Panc1 (cell line): ENCODE data around the gene SDK1. TPM values are rescaled to one million over a fixed set of nuclear protein-coding genes. Genes with fewer than 3 reads are reported as not detected.

Experiments used
- ATAC-seq: fragments of 200-7000 bp; cut with Tn5 transposase; 2 replicates; pipeline ENCODE4 v1.9.1; 2020; ENCODE audit warnings: mild to moderate bottlenecking, moderate library complexity
- BruUV-seq: library from RNA; stranded (reverse); fragments of 400-500 nt; replicated peaks from 2 replicates; lab custom pipeline; 2021; lab: Mats Ljungman, UMichigan
- CTCF ChIA-PET: fragments of 300-600 bp; sonication (Branson Sonifier 250); formaldehyde crosslinking; loops from one replicate; lab custom pipeline; 2022; ENCODE audit warnings: antibody characterized with exemption; lab: Charles Lee
- POLR2A ChIA-PET: fragments of 300-600 bp; sonication (Branson Sonifier 250); formaldehyde crosslinking; loops from one replicate; lab custom pipeline; 2022; ENCODE audit warnings: antibody characterized with exemption; lab: Charles Lee
- DNase-seq: peaks from one replicate; pipeline ENCODE4 v3.0.0-alpha.2; 2010; ENCODE audit warnings: low read depth, low spot score
- H3K27ac ChIP-seq: 2 replicates; pipeline ENCODE4 v1.5.1; 2011; ENCODE audit warnings: mild to moderate bottlenecking, low read length, inconsistent platforms
- H3K27me3 ChIP-seq: fragments of 200-500 bp; sonication (Bioruptor generic); 2 replicates; pipeline ENCODE4 v1.6.0; 2014; ENCODE audit warnings: low read length, inconsistent platforms; ENCODE audit not compliant: control insufficient read depth, insufficient read depth
- H3K36me3 ChIP-seq: fragments of 200-500 bp; sonication (Bioruptor generic); 2 replicates; pipeline ENCODE4 v1.5.1; 2014; ENCODE audit warnings: inconsistent platforms, mild to moderate bottlenecking, low read length, moderate library complexity; ENCODE audit not compliant: control insufficient read depth, insufficient read depth
- H3K4me1 ChIP-seq: 2 replicates; pipeline ENCODE4 v1.5.1; 2011; ENCODE audit warnings: inconsistent platforms, mild to moderate bottlenecking, low read length, moderate library complexity; ENCODE audit not compliant: control insufficient read depth, insufficient read depth
- H3K4me3 ChIP-seq, 2 experiments: 2 replicates each; pipeline ENCODE4 v1.5.1; 2011 to 2012; ENCODE audit warnings: low read depth in 2 of 2, low read length in 2 of 2, mild to moderate bottlenecking in 2 of 2, inconsistent platforms in 1 of 2, moderate library complexity in 1 of 2
- H3K9me3 ChIP-seq: fragments of 200-500 bp; sonication (Bioruptor generic); 2 replicates; pipeline ENCODE4 v1.5.1; 2014; ENCODE audit warnings: low read depth, mild to moderate bottlenecking, inconsistent platforms, low read length, moderate library complexity; ENCODE audit not compliant: control insufficient read depth, insufficient read depth
- CTCF ChIP-seq: fragments of 450-650 bp; IDR thresholded peaks from 2 replicates; pipeline ENCODE4 v1.5.1; 2017; ENCODE audit warnings: mild to moderate bottlenecking
- POLR2AphosphoS5 ChIP-seq: IDR thresholded peaks from 2 replicates; pipeline ENCODE4 v1.6.1; 2012; ENCODE audit warnings: mild to moderate bottlenecking, low read depth, low read length, moderate library complexity
- REST ChIP-seq, 2 experiments: IDR thresholded peaks; 2 replicates each; pipeline ENCODE4 v1.6.1; 2011 to 2012; ENCODE audit warnings: low read depth in 2 of 2, control low read depth in 1 of 2, low read length in 1 of 2, mild to moderate bottlenecking in 1 of 2, moderate library complexity in 1 of 2; ENCODE audit not compliant: insufficient read depth in 1 of 2
- SIN3A ChIP-seq: IDR thresholded peaks from 2 replicates; pipeline ENCODE4 v1.6.1; 2012; ENCODE audit warnings: low read depth, mild to moderate bottlenecking, low read length, moderate library complexity, borderline replicate concordance; ENCODE audit not compliant: insufficient read depth
- TCF7L2 ChIP-seq: IDR thresholded peaks from 2 replicates; pipeline ENCODE4 v1.6.1; 2011; ENCODE audit warnings: mild to moderate bottlenecking, low read depth, low read length, inconsistent platforms
- in situ Hi-C: cut with HindIII; loops from 2 replicates; pipeline ENCODE4 v1.10.0; 2016; ENCODE audit warnings: low sequenced_read_pairs, low pct_unique_long_range_greater_than_20kb
- intact Hi-C: fragments of 100-400 bp; cut with micrococcal nuclease; formaldehyde crosslinking; loops from one replicate; pipeline ENCODE4 v1.10.0; 2022; ENCODE audit not compliant: unreplicated experiment
- total RNA-seq: library from RNA; stranded (reverse); gene quantifications from one replicate; pipeline ENCODE4 v1.2.1, GENCODE V29; 2021; ENCODE audit not compliant: unreplicated experiment

Gene SDK1
- total RNA-seq, 1 experiment from 2014 or later, result 47.4 TPM

GRCh38 chr7:4163565-4164203, 862.6 kb downstream of the SDK1 start:
- intact Hi-C loops, result no loop called here

GRCh38 chr7:4164556-4164955, 863.5 kb downstream of the SDK1 start:
- CTCF ChIA-PET, result no interaction called here
- Histone ChIP-seq H3K9me3 (no peaks in the 10 kb centered on the region), H3K27ac (no peak overlapping the region), H3K4me3 (no peak overlapping the region), H3K27me3 (no peaks in the 10 kb centered on the region), H3K36me3 (no peaks in the 10 kb centered on the region), H3K4me1 (no peaks in the 10 kb centered on the region)
- peak in 1 of 2 experiments; percentile 61; a peak in 1 of 4 replicates for TF ChIP-seq REST (IDR thresholded peaks at IDR 0.05; ENCODE audit: insufficient read depth in 1 of 2, low read depth in 2 of 2, low read length in 1 of 2)
- no peak for TF ChIP-seq SIN3A
- POLR2A ChIA-PET, result no interaction called here
- no peak for ATAC-seq
- DNase-seq, result no peak
- in situ Hi-C loops (no loop called here), intact Hi-C loops (no loop called here)
- no TSS peak for BruUV-seq

More at GRCh38 chr7:4163565-4164203, 862.6 kb downstream of the SDK1 start:
- in situ Hi-C loops, result no loop called here
- TF ChIP-seq SIN3A (no peak), CTCF (no peak), POLR2AphosphoS5 (no peak), TCF7L2 (no peak), REST (IDR thresholded peaks at IDR 0.05; ENCODE audit: insufficient read depth in 1 of 2, low read depth in 2 of 2, low read length in 1 of 2) (no peak)
- no TSS peak for BruUV-seq
- ChIA-PET POLR2A (no interaction called here), CTCF (no interaction called here)
- no peaks in the 10 kb centered on the region for H3K36me3 ChIP-seq
- ATAC-seq, result no peak
- H3K4me1 ChIP-seq, result no peaks in the 10 kb centered on the region
- H3K27ac ChIP-seq, result no peak overlapping the region
- H3K4me3 ChIP-seq, result no peak overlapping the region
- DNase-seq, result no peak
- no peaks in the 10 kb centered on the region for H3K9me3 ChIP-seq
- no peaks in the 10 kb centered on the region for H3K27me3 ChIP-seq
